Measurements from ENCODE around the gene GSAP.

DNA sequence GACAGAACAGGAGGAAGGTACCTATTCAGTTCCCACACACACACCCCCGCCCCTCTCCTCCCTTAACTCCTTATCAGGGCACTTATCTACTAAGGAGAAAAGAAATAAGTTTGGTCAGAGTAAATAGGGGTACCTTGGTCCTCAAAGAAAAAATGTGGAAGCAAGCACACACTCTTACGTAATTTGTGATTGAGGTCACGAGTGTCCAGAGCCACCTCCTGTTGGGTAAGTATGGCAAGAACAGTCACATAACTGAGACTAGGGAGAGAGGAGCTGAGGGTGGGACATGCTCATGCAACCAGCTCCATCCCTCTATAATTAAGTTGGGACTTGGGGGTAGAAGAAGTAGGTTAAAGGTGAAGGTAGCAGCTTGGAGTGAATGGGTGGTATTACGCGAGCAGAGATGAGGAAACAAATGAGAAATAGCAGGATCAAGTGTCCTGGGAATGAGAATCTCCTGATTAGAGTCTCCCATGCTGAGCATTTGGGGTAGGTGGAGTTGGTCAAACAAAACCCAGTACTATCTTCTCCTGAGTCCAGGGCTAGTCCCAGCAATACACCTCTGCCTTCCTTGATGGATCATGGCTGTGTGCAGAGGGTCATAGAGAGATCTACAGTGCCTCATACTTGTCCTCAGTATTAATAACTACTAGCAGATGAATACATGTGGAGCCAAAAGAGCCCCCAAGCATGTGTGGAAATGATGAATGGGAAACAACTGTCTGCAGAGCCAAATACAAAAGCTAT is 77.1 kb downstream of the GSAP start:
- no peak for TF ChIP-seq POLR2A (IDR thresholded peaks at IDR 0.05)
- TF ChIP-seq, protein P1, sequence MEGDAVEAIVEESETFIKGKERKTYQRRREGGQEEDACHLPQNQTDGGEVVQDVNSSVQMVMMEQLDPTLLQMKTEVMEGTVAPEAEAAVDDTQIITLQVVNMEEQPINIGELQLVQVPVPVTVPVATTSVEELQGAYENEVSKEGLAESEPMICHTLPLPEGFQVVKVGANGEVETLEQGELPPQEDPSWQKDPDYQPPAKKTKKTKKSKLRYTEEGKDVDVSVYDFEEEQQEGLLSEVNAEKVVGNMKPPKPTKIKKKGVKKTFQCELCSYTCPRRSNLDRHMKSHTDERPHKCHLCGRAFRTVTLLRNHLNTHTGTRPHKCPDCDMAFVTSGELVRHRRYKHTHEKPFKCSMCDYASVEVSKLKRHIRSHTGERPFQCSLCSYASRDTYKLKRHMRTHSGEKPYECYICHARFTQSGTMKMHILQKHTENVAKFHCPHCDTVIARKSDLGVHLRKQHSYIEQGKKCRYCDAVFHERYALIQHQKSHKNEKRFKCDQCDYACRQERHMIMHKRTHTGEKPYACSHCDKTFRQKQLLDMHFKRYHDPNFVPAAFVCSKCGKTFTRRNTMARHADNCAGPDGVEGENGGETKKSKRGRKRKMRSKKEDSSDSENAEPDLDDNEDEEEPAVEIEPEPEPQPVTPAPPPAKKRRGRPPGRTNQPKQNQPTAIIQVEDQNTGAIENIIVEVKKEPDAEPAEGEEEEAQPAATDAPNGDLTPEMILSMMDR (IDR thresholded peaks at IDR 0.05): no peak

Data from lower leg skin (tissue), 3 donors.